Measurements from ENCODE around the gene ADAM23.

GRCh38 chr2:206584323-206585116 is 141.2 kb downstream of the ADAM23 start:
- no peak for TF ChIP-seq CTCF (IDR thresholded peaks at IDR 0.05; ENCODE audit: low read depth, low read length, poor library complexity, severe bottlenecking)
- no peak for TF ChIP-seq EZH2phosphoT487 (IDR thresholded peaks at IDR 0.05; ENCODE audit: borderline replicate concordance, low read length)
